Measurements from ENCODE around the gene NEK7.

GRCh38 chr1:198283222-198283621, 126.4 kb downstream of the NEK7 start:
- no peak for TF ChIP-seq CTCF (conservative IDR thresholded peaks at IDR 0.05; ENCODE audit: low read depth, low read length)
- no peak for TF ChIP-seq MAFK (IDR thresholded peaks at IDR 0.05; ENCODE audit: low read depth, low read length)
- TF ChIP-seq POLR2A (IDR thresholded peaks at IDR 0.05; ENCODE audit: low read depth, low read length), result no peak
- TF ChIP-seq FOS (IDR thresholded peaks at IDR 0.05; ENCODE audit: low read depth, low read length), result no peak
- TF ChIP-seq RCOR1 (IDR thresholded peaks at IDR 0.05; ENCODE audit: insufficient replicate concordance, low read length), result no peak
- no peak for TF ChIP-seq CEBPB (IDR thresholded peaks at IDR 0.05; ENCODE audit: low read depth, low read length)
